HL-60 (cell line): ENCODE results near the gene SMCO4.

Source experiments
- GABPA ChIP-seq: IDR thresholded peaks from 2 replicates; pipeline ENCODE4 v1.6.1; 2012; ENCODE audit warnings: low read depth
- TF ChIP-seq, protein P1 (sequence below): IDR thresholded peaks from one replicate; pipeline ENCODE4 v1.5.1; 2011; ENCODE audit warnings: low read length, control low read depth, inconsistent platforms; ENCODE audit not compliant: insufficient read depth

DNA sequence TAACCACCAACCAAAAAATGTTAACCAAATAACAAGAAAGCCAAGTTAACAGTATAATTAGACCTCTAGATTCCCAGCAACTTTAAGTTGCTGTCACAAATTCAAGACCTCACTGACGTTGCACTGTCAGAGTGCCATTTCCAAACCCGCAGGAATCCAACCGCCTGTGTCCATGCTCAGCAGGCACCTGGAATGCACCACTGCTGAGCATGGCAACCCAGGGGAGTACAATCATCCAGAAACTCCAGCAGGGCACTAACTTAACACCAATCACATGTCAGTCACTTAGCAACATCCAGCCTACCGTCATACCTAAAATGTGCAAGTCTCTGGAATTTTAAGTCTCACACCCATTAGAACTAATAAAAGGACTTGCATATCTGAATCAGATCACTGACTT, 48.8 kb downstream of the SMCO4 start:
- no peak for TF ChIP-seq GABPA
- TF ChIP-seq, protein P1, sequence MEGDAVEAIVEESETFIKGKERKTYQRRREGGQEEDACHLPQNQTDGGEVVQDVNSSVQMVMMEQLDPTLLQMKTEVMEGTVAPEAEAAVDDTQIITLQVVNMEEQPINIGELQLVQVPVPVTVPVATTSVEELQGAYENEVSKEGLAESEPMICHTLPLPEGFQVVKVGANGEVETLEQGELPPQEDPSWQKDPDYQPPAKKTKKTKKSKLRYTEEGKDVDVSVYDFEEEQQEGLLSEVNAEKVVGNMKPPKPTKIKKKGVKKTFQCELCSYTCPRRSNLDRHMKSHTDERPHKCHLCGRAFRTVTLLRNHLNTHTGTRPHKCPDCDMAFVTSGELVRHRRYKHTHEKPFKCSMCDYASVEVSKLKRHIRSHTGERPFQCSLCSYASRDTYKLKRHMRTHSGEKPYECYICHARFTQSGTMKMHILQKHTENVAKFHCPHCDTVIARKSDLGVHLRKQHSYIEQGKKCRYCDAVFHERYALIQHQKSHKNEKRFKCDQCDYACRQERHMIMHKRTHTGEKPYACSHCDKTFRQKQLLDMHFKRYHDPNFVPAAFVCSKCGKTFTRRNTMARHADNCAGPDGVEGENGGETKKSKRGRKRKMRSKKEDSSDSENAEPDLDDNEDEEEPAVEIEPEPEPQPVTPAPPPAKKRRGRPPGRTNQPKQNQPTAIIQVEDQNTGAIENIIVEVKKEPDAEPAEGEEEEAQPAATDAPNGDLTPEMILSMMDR: no peak
